Body of pancreas (tissue), 4 donors: ENCODE results near the gene VWC2L. TPM values are rescaled to one million over a fixed set of nuclear protein-coding genes. Genes with fewer than 3 reads are reported as not detected.

Experiments used
- ATAC-seq: fragments of 150-250 bp; one replicate; pipeline ENCODE4 v1.9.1; 2016
- DNase-seq, 4 donors: peaks; one replicate each; pipeline ENCODE4 v3.0.0-alpha.2; 2019
- H3K27ac ChIP-seq, 4 donors: fragments of 200-600 bp; sonication (generic); 1 replicate in 3 of 4; 2 replicates in 1 of 4; pipeline versions ENCODE4 v1.5.1 to v1.6.1; 2016 to 2019; ENCODE audit warnings: mild to moderate bottlenecking in 1 of 4, mixed read lengths in 1 of 4, moderate library complexity in 1 of 4
- H3K27me3 ChIP-seq, 2 donors: fragments of 200-600 bp; sonication (generic); one replicate each; pipeline ENCODE4 v1.6.0; 2016; ENCODE audit warnings: mild to moderate bottlenecking in 1 of 2
- H3K36me3 ChIP-seq, 2 donors: fragments of 200-600 bp; sonication (generic); replicated peaks in 1 of 2; 2 replicates each; pipeline ENCODE4 v1.5.1; 2016; ENCODE audit warnings: low read depth in 2 of 2; ENCODE audit not compliant: insufficient read depth in 1 of 2
- H3K4me1 ChIP-seq: fragments of 200-600 bp; sonication (generic); one replicate; pipeline ENCODE4 v1.6.0; 2016
- H3K4me3 ChIP-seq, 2 donors: fragments of 200-600 bp; sonication (generic); 1 replicate in 1 of 2; 2 replicates in 1 of 2; pipeline ENCODE4 v1.5.1; 2016 to 2019
- H3K9me3 ChIP-seq, 3 donors: fragments of 200-600 bp; sonication (generic); 1 replicate in 2 of 3; 2 replicates in 1 of 3; pipeline ENCODE4 v1.5.1; 2016
- CTCF ChIP-seq, 7 experiments: fragments of 450-650 bp in 4 of 7; fragments of 200-600 bp in 3 of 7; sonication (generic) in 3 of 7; IDR thresholded peaks; one replicate each; pipeline ENCODE4 v1.5.1; 2016 to 2019; ENCODE audit warnings: antibody characterized with exemption in 7 of 7
- POLR2A ChIP-seq, 3 donors: fragments of 450-650 bp; IDR thresholded peaks; one replicate each; pipeline ENCODE4 v1.6.1; 2016; ENCODE audit warnings: antibody characterized with exemption in 3 of 3, mild to moderate bottlenecking in 2 of 3
- WGBS, 2 donors: methylation state at CpG; one replicate each; pipeline ENCODE4 v1.1.5; 2017; 5-methylcytosine and 5-hydroxymethylcytosine counted together
- intact Hi-C: fragments of 100-400 bp; cut with DNase I; formaldehyde crosslinking; loops from one replicate; pipeline ENCODE4 v1.15.1; 2023
- total RNA-seq, 2 donors: library from RNA; depleted of rRNA; stranded (reverse); fragments of >200 nt; gene quantifications; one replicate each; pipeline ENCODE4 v1.1.0, GENCODE V29; 2016

Gene VWC2L
- total RNA-seq, 2 donors from 2014 or later: not detected

- ATAC-seq: no peak
- no peak overlapping the region for H3K27ac ChIP-seq
- no peaks in the 10 kb centered on the region for H3K27me3 ChIP-seq
- intact Hi-C loops: no loop called here
- DNase-seq: no peak
- no peaks in the 10 kb centered on the region for H3K9me3 ChIP-seq
- H3K4me1 ChIP-seq: no peaks in the 10 kb centered on the region
- WGBS, 2 donors: 57 to 72% methylated on average over 1 of the region's 1 CpG
- no peak for TF ChIP-seq POLR2A (IDR thresholded peaks at IDR 0.05)
- TF ChIP-seq CTCF (IDR thresholded peaks at IDR 0.05): no peak
- no peak overlapping the region for H3K4me3 ChIP-seq
- no peaks in the 10 kb centered on the region for H3K36me3 ChIP-seq
Observed at GRCh38 chr2:214591366-214591765, 180.5 kb downstream of the VWC2L start.

GRCh38 chr2:214592011-214592410, 181.2 kb downstream of the VWC2L start:
- Histone ChIP-seq H3K36me3 (no peaks in the 10 kb centered on the region), H3K27ac (no peak overlapping the region), H3K4me1 (no peaks in the 10 kb centered on the region), H3K9me3 (no peaks in the 10 kb centered on the region), H3K27me3 (no peaks in the 10 kb centered on the region), H3K4me3 (no peak overlapping the region)
- TF ChIP-seq POLR2A (IDR thresholded peaks at IDR 0.05) (no peak), CTCF (IDR thresholded peaks at IDR 0.05) (no peak)
- intact Hi-C loops: no loop called here
- DNase-seq (no peak), ATAC-seq (no peak)
- 64 to 71% methylated on average over 4 of the region's 4 CpGs for WGBS, 2 donors

- TF ChIP-seq CTCF (IDR thresholded peaks at IDR 0.05): no peak
- no peak for TF ChIP-seq POLR2A (IDR thresholded peaks at IDR 0.05)
- Histone ChIP-seq H3K27me3 (no peaks in the 10 kb centered on the region), H3K9me3 (no peaks in the 10 kb centered on the region), H3K4me3 (no peak overlapping the region), H3K4me1 (no peaks in the 10 kb centered on the region), H3K36me3 (no peaks in the 10 kb centered on the region), H3K27ac (peak overlapping the region in 2 of 4 donors; percentile 39 to 59)
- intact Hi-C loops: no loop called here
- peak; percentile 13 to 35 (median 19) for DNase-seq
- 10 to 19% methylated on average over 1 of the region's 1 CpG for WGBS, 2 donors
- peak; percentile 97 for ATAC-seq
Observed at GRCh38 chr2:214593727-214594126, 182.9 kb downstream of the VWC2L start.

- no peak overlapping the region for H3K4me3 ChIP-seq
- no peaks in the 10 kb centered on the region for H3K36me3 ChIP-seq
- H3K4me1 ChIP-seq: no peaks in the 10 kb centered on the region
- TF ChIP-seq POLR2A (IDR thresholded peaks at IDR 0.05) (no peak), CTCF (IDR thresholded peaks at IDR 0.05) (no peak)
- ATAC-seq (peak; percentile 64), DNase-seq (peak in 1 of 4 donors; percentile 3)
- no peaks in the 10 kb centered on the region for H3K27me3 ChIP-seq
- peaks cover 0 to 3% (median 0%) of the 10 kb centered on the region in 3 donors for H3K9me3 ChIP-seq
- WGBS, 2 donors: 56 to 58% methylated on average over 2 of the region's 2 CpGs
- intact Hi-C loops: no loop called here
- no peak overlapping the region for H3K27ac ChIP-seq
Observed at GRCh38 chr2:214601852-214602633, 191.2 kb downstream of the VWC2L start.

- ATAC-seq (no peak), DNase-seq (no peak)
- TF ChIP-seq POLR2A (IDR thresholded peaks at IDR 0.05): no peak
- TF ChIP-seq CTCF (IDR thresholded peaks at IDR 0.05): no peak
- no peak overlapping the region for H3K4me3 ChIP-seq
- H3K4me1 ChIP-seq: no peaks in the 10 kb centered on the region
- H3K27ac ChIP-seq: no peak overlapping the region
- intact Hi-C loops: no loop called here
- H3K27me3 ChIP-seq: no peaks in the 10 kb centered on the region
- H3K36me3 ChIP-seq: no peaks in the 10 kb centered on the region
- 79 to 88% methylated on average over 5 of the region's 5 CpGs for WGBS, 2 donors
- peaks cover 0 to 3% (median 0%) of the 10 kb centered on the region in 3 donors for H3K9me3 ChIP-seq
Observed at GRCh38 chr2:214604861-214605260, 194.0 kb downstream of the VWC2L start.
